Stimulated activated CD8-positive, alpha-beta memory T cell treated with anti-CD3 and anti-CD28 coated beads, Interleukin-15, amount 100 ng/mL, for 24 hours (primary cell): ENCODE results near the gene CYP19A1.
A peak's percentile ranks its signal among the peaks of the same experiment; 100 is the strongest.
"Not testable (repeated sequence)": the region's sequence is repeated elsewhere in the genome, so short reads cannot be mapped to it uniquely, and the experiment has no call there.

ENCODE experiments used
- DNase-seq: peaks from one replicate; pipeline ENCODE4 v3.0.0-alpha.2; 2020; ENCODE audit warnings: low read depth

The CYP19A1 gene

DNA sequence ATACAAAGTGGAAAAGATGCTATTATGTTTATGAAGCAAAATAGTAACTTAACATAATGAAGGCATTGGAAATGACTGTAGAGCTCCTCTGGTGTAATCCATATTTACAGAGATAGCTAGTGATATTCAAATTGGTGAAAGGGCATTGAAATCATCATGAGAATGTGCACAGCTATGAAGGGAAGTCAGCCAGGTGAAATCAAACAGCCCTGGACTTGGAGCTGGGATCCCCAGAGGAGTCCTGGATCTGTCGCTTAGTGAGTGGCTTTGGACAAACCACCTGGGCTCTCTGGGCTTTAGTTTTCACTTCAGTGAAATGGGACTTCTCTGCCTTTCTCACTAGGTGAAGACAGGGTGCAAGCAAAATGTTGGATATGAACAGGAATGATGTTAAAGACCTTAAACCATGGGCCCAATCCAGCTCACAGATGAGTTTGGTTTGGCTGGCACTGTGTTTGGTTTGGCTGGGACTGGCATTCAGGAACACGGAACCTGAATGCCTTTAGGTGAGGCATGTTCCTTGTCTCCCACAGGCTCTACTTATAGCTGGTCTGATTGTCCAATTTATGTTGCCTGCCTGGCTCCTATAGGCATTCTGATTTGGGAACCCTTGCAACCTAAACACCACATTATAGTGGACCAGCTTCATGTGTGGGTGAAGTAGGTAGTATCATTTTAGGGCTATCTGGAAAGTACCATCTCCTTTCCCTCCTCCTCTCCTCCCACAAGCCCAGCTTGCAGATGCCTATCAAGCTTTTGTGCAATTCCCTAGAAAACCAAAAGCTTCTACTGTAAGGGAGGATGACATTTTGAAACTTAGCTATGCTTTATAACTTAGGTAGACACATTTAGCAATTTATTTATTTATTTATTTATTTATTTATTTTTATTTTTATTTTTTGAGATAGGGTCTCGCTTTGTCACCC is 133.1 kb downstream of the CYP19A1 start:
- DNase-seq = no peak

DNA sequence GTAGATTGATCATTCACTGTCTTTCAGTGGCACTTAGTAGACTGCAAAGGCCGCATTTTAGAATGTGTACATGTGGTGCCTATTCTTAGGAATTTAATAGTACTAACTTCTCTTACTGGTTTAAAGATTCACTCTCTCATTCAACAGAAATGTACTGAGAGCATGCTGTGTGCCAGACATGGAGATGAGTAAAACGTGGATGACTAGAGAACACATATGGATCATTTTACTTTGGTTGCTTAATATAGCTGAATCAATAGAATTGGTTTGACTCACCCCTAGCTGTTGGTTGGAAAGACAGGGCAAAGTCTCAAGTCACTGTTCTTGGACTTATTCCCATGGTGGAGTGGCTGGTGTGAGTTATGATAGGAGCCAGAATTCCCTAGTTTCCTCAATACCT is 134.6 kb downstream of the CYP19A1 start:
- no peak for DNase-seq

DNA sequence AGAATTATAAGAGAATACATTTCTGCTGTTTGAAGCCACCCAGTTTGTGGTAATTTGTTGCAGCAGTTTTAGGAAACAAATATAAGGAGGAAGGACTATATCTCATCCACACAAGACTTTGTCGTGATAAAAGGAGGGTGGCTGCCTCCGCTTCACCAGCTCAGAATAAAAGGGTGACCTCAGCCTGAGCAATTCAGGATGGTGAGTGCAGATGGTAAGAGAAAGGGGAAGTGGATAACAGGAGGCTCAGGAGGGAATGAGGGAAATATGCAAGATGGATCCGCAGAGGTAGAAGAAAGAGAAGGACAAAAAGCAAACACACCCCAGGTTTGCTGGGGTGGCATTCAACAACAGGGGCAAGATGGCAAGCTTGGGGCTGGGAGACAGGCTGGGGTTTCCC is 135.6 kb downstream of the CYP19A1 start:
- no peak for DNase-seq

DNA sequence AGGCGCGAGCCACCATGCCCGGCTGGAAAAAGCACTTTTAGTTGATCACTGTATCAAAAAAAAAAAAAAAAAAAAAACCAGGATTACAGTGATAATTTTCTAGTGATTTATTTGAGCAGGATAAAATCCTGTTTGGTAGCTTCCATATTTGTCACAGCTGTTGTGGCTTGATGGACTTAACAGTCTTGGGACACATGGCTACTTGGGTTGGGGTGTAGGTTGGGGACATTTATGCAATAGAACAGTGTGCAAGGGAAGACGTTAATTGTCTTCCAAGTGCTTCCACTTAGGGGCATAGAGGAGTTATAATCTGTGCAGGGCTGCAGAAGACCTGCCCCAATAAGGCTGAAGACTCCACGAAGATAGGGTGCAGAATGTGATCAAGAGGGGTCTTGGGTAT is 136.8 kb downstream of the CYP19A1 start:
- no peak for DNase-seq

DNA sequence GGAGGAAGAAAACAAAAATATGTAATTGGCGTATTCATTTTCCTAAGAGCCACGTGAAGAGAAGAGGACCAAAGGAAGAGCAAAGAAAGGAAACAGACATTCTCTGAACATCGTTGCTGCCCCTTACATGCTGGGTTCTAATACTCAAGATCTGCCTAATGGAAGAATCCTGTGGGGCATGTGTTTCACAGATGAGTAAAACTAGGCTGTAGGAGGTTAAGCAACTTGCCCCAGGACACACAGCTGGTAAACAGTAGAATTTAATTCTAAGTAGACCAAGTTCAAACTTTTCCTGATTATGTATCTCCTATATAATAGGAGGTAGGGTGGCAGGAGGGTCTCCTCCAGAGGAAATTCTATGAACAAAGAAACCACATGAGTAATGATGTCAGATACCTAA is 137.6 kb downstream of the CYP19A1 start:
- no peak for DNase-seq

DNA sequence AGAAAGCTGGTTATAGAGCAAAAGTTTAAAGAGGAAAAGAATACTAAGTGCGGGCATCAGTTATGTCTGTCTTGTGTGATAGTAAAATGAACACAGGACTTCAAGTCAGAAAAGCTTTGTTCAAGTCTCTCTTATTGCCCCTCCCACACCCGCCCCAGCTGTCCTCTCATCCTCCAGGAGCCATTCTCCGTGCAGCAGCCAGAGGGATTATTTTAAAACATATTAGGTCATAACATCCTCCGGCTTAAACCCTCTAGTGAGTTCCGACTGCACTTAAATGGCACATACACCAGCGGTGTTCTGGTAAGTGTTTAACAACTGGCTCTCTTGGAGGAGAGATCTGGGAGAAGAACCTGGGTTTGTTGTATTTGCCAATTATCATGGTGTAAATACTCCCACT is 138.9 kb downstream of the CYP19A1 start:
- DNase-seq = no peak

DNA sequence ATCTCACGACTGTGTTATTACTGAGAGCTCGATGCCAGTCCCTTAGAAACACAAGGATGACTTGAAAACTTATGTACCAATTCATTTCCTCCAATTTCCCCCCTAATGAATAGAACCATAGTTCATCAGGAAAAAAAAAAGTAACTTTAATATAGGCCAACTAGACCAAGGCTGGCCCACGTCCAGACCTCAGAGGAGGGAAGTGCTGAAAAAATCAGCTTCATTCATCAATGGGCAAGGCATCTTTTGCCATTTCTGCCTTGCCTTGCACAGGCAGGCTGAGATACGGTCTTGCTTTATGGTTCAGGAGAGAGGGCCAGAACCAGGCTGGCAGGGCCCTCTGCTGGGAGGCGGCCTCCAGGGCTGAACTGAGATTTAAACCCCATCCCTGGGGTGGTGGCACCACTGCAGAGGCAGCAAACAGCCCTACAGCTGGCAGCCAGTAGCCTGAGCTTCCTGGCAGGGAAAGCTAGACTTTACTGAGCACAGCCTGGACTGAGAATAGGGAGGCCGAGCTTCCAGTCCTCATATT is 139.6 kb downstream of the CYP19A1 start:
- DNase-seq = no peak

DNA sequence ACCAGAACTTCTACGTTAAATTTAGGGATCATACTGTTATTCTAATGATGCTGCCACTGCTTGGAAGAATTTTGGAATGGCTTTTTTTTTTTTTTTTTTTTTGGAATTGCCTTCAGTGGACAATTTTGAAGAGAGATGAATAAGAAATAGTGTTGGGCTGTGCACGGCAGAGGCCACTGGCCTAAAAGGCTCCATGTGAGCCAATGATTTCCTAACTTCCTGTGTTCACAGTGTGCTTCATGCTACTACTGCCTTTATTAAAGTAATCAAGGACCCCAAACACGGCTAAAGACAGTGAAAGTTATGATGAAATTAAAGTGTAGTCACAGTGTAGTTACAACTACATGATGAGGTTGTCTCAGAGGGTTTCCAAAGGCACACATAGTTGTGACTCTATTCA is 142.9 kb downstream of the CYP19A1 start:
- DNase-seq = no peak

DNA sequence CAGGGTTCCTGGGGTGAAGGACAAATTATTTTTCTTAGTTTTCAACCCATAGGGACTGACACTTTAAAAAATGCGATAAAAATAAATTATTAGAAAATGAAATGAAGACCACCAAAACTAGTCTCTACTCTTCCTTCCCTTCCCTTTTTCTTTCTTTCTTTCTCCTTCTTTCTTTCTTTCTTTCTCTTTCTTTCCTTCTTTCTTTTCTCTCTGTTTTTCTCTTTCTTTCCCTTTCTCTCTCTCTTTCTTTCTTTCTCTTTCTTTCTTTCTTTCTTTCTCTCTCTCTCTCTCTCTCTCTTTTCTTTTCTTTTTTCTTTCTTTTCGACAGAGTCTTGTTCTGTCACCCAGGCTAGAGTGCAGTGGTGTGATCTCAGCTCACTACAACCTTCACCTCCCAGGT is 144.4 kb downstream of the CYP19A1 start:
- no peak for DNase-seq

DNA sequence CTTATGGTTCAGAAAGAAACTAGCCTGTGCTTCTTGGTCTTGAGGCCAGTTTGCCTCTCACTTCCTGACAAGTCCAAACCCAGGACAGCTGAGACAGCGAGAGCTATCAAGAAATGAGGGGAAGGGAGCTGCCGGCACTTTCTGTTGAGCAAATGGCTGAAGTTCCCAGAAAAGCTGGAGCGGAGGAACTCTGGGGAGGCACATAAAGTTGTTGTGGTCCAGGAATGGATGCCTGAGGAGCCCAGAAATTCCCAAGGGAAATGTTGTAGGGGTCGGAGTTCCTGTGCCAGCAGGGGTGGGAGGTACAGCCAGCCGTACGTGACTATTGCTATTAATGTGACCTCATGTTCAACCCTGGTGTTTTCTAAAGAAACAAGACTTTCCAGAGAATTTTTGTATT is 144.9 kb downstream of the CYP19A1 start:
- no peak for DNase-seq

DNA sequence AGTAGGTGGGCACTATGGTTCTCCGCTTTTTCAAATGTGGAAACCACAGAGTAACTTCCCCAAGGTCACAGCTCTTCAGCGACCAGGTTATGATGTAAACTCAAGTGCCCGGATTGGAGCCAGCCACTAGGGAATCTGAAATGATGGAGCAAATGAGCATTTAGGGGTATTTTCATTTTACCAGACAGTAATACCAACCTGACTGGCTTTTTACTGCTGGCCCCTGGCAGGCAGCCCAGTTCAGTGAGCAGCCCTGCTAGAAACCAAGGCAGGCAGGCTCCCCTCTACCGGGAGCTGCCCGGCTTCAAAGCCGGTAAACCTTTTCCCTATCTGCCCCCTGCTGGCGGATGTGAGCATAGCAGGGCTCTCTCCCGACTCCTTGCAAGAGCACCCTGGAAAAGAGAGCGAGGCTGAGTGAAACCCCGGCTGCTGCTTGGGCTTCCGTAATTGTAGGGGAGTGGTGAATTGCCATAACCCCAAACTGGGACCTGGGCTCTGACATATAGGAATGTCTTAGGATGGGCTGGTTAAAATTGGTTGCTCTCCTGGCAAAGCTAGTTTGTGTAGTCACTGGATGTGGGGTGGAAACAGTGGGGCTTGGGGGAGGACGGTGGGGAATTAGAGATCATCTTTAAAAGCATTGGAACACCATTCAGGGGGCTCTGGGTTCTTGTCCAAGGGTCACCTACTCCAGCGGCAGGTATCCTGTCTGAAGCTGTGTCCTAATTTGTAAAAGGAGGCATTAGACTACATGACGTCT is 145.7 kb downstream of the CYP19A1 start:
- DNase-seq = peak; percentile 75

DNA sequence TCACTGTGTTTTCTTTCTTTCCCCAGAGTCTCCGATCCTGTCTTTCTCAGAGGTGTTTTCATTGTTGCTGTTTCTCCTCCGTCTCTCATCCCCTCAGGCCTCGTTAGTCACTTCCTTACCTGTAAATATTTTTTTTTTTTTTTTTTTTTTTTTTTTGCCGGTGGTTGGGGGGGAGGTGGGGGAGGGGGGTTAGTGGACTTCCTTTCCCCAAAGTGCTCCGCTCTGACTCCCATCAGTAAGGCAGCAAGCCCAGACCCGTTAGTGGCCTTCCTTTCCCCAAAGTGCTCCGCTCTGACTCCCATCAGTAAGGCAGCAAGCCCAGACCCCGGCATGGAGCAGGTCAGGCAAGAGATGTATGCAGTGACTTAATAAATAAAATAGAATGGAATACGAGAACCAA is 146.6 kb downstream of the CYP19A1 start:
- DNase-seq = no peak

DNA sequence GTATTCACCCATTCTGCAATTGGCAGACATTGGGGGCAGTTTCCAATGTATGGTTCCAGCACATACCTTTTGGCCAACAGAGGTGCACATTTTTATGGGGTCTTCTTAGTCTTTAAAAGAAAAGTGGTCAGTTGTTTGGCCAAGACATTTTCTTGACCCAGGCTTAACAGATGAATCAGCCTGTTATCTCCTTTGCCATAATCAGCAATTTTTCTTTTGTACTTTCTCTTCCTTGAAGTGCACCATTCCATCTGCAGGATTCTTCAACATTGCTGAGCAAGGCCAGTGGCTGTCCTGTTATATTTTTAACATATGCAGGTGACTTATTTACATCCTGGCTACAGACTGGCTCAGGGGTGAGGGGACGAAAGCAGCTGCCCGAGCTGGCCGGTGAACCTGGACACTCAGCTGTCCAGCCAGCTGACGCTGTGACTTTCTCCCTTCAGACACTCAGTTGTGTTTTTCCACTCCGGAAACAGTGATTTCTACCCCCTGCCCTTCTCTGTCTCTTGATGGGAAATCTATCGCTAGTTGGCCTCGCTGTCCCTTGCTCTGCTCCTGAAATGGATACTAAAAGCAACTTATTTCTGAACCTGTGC is 147.2 kb downstream of the CYP19A1 start:
- no peak for DNase-seq

DNA sequence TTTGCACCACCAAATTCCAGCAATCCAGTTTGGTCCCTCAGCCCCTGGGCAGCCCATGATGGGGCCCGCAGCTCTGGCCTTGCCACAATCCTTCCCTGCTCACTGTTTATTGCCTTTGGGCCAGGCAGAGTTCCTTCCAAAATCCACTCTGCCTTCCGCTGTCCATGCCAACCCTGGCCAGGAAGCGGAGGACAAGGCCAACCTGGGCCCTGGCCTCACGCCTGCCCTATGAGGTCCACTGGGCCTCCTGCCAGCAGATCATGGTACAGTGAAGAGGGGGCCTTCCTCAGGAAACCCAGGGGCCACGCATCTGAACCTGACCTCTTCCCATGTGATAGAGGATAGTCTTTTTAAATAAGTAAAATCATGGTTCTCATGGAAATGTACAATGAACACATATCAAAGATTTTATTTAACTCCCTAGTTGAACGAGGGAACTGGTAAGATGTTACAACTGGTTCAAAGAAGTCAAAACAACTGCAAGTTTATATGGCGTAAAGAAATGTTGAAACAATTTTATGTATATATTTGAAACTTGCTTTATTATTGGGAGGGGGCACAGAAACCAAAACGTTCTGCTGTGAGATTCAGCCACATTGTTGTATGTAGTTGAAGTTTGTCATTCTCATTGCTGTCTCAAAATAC is 147.8 kb downstream of the CYP19A1 start:
- DNase-seq = no peak

DNA sequence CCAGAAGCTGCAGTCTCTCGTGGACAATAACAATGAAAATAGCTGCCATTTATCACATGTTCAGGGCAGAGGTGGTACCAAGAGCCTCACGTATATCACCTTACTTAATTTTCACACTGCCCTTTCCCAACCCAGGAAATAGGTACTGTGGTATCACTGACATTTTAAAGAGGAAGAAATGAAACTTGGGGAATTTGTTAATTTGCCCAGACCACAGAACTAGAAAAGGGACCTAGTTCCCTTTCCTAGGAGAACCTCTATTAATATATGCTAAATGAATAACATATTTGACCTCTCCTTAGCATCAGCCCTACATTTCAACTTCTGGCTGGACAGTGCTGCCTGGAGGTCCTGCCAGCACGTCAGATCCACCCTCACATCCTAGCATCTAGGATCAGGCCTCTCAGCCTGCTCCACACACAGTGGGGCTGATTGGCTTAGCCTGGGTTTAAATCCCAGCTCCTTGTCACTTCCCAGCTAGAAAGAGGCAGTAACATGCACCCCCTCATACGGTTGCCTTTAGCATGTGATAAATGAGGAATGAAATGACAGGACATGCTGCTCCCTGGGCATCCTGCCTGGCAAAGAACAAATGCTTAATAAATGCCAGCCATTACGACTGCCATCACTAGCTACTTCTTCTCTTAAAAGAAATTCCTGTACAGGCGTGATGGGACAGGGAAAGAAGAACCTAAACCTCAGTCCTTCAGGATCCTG is 148.6 kb downstream of the CYP19A1 start:
- DNase-seq = no peak

DNA sequence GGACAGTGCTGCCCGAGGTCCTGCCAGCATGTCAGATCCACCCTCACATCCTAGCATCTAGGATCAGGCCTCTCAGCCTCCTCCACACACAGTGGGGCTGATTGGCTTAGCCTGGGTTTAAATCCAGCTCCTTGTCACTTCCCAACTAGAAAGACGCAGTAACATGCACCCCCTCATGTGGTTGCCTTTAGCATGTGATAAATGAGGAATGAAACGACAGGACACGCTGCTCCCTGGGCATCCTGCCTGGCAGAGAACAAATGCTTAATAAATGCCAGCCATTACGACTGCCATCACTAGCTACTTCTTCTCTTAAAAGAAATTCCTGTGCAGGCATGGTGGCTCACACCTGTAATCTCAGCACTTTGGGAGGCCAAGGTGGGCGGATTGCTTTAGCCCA is 149.6 kb downstream of the CYP19A1 start:
- DNase-seq = not testable (repeated sequence)

DNA sequence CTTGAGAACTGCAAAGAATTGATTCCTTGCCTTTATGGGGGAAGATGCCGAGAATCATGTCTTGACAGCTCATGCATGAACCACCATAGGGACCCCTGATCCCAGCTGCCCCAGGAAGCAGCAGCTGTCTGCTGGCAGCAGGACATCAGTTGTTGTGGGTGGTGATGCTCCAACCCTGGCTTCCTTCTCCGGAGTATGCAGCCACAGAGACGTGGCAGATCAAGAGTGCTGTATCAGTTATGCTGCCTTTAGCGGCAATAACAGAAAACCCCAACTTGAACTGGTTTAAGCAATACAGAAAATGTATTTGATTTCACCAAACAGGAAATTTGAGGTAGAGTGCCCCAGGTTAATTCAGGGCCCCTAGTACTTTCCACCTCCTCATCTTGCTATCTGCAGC is 151.5 kb downstream of the CYP19A1 start:
- no peak for DNase-seq

DNA sequence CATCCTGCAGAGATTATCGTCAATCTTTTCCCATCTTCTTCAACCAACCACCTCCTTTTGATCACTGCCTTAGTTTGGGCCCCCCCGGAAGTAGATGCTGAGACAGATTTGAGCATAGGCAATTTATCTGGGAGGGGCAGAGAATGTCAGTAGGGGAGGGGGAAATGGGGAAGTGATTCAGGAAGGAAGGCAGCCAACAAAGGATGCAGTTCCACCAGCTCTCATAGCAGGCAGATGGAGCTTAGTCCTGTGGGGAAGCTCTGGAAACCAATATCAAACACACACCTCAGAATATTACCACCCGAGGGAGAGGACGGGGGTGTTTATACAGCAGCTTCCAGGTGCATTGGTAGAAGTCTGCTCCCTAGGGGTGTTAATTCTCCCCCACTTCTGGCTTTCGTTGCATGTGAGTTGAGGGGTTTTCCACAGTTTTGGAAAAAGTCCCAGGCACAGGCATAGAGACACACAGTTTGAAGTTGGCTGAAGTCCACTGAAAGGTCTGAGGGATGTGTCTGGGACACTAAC is 152.2 kb downstream of the CYP19A1 start:
- no peak for DNase-seq

DNA sequence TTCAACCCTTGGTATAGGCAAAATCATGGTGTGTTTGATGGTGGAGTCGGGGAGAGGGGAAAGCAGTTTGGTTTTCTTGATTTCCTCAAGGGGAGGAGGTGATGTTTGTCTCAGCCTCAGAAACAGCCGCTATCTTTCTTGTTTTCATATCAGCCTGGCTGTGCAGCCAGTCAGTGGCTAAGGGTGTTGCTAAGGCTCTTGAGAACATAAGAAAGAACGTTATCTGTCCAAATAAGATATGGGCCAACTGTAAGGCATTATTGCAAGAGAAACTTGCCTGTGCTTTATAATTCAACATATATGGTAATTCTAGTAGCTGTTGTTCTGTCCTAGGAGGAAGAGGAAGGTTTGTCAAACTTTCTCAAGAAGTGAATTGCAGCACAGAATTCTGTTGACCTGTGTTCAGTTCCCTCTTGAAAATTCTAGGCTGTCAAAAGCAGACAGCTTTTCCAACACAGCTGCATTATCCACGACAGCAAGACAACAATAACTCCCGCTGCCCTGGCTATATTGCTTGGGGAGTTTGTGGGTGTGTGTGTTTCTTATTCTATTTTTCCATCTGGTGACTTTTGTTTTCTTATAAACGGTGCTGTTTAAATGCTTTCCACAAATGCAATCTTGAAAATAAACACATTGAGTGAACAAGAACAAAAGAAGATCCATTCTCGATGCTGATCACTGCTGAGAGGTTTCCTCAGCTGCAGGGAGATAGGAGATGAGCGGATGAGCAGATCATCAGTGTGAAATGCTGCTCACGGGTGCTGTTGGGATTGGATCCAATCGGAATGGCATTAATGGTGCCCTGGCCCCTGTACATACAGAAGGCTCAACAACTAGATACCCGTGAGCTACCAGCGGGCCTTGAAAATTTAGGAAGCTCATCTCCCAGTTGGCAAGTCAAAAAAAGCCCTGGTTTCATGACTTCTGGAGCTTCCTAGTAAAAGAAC is 152.9 kb downstream of the CYP19A1 start:
- DNase-seq = no peak

DNA sequence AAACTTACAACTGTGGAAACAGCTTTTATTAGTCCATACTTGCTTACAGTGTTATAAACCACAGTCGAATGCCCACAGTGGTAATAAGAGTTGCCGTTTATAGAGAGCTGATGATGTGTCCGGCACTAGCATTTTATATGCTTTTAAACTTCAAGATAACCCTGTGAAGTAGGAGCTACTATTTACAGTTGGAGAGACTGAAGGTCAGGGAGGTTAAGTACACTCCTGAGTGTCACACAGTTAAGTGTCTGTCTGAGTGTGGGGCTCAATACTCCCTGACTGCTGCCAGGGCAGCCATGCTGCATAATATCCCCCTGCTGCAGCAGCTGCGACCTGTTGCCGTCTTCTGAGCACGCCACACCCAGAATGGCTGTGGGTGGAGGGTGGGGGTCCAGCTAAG is 153.8 kb downstream of the CYP19A1 start:
- DNase-seq = no peak
